ENCODE measurements around the gene DEAF1. TPM values are rescaled to one million over a fixed set of nuclear protein-coding genes. Genes with fewer than 3 reads are reported as not detected.
"Not testable (repeated sequence)": the region's sequence is repeated elsewhere in the genome, so short reads cannot be mapped to it uniquely, and the experiment has no call there.

Gene DEAF1
- polyA plus RNA-seq, 3 donors, result 30.6 to 52.9 (median 43.5) TPM

DNA sequence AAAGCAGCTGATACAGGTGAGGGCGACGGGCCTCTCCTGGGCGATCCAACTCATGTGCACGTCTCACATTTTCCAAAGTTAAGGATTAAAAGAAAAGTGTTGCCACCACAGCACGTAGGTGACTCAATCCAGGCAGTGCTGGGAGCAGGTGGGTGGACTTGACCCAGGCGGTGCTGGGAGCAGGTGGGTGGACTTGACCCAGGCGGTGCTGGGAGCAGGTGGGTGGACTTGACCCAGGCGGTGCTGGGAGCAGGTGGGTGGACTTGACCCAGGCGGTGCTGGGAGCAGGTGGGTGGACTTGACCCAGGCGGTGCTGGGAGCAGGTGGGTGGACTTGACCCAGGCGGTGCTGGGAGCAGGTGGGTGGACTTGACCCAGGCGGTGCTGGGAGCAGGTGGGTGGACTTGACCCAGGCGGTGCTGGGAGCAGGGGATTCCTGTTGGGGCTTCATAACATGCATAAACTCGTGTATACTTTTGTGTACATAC, 47.3 kb downstream of the DEAF1 start:
- DNase-seq (ENCODE audit: low read depth in 3 of 3, low spot score in 2 of 3), result not testable (repeated sequence)

DNA sequence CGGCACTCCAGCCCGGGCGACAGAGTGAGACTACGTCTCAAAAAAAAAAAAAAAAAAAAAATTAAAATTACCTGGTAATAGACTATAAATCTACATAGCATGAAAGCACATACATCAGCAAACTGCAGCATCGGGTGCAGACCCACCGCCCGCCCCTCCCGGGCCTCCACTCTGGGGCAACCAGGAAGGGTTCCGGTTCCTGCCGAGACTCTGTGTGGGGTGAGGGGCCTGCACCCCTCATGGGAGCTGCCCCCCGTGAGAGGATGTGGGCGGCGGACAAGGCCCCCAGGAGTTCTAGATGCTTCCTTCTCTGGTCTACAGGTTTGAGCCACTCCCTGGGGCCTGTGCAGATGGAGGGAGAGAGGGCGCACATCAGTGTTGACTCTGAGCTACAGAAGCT, 48.8 kb downstream of the DEAF1 start:
- DNase-seq (ENCODE audit: low read depth in 3 of 3, low spot score in 2 of 3), result no peak

DNA sequence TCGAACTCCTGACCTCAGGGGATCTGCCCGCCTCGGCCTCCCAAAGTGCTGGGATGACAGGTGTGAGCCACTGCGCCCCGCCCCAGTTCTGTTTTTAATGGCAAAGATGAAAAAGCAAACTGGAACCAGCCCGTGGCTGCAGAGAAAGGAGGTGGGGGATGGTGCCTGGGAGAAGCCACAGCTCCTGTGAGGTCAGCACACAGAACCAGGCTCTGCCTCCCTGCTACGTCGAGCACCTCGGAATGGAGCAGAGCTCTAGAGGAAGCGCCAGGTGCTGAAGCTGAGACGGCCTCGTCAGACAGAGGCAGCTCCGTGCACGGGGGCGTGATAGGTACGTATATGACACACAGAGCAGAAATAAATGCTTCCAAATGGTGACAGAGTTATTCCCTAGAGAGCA, 49.5 kb downstream of the DEAF1 start:
- no peak for DNase-seq (ENCODE audit: low read depth in 3 of 3, low spot score in 2 of 3)

DNA sequence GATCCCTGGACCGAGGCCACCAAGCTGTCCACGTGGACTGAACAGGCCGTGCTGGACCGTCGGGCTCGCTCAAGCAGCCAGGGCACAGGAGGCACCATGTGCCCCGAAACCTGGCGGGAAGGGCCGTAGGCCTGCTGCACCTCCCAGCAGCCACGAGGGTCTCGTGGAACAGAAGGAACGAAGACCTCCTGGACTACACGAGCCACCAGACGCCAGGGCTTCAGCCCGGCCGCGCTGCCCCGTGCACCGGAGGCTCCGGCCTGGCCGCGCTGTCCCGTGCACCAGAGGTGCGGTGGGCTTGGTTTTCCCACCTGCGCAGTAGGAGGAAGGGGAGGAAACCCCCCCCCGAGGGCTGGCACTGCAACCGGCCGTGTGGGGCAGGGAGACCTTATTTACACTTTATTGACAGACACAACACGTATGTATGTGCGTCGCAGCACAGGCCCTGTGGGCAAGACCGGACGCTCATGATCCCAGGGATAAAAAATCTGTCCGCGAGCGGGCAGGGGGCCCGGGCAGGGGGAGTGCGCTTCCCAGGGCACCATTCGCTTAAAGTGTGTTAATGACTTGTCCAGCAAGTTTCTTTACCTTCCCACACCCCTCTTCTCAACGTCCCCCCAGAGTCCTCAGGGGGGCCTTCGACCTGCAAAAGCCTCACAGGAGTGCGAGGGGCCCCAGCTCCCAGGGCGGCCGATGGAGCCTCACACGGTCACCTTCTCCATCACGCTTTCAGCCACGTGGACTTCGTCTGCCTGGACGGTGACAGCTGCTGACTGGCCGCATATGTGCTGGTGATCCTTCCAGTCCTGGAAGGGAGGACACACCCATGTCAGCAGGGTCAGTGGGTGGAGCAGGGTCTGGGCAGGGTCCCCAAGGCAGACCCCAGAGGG, 50.9 kb downstream of the DEAF1 start:
- DNase-seq (ENCODE audit: low read depth in 3 of 3, low spot score in 2 of 3), result no peak

DNA sequence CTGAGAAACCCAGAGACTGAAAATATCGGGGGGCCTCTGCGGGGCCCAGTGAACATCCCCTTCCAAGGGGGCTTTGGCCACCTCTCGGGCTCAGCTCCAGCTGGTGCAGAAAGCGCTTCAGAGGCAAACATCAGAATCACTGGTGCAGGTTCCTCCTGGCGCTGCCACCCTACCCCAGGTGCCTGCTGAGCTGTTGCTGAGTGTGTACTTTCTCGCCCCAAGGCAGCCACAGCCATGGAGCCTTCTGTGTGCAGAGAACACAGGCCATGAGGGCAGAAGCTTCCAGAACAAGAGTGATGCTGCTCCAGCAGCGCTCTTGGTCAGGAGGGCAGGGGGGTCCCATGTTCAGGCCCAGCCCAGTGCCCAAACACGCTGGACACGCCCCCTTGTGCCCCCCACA, 51.7 kb downstream of the DEAF1 start:
- no peak for DNase-seq (ENCODE audit: low read depth in 3 of 3, low spot score in 2 of 3)

DNA sequence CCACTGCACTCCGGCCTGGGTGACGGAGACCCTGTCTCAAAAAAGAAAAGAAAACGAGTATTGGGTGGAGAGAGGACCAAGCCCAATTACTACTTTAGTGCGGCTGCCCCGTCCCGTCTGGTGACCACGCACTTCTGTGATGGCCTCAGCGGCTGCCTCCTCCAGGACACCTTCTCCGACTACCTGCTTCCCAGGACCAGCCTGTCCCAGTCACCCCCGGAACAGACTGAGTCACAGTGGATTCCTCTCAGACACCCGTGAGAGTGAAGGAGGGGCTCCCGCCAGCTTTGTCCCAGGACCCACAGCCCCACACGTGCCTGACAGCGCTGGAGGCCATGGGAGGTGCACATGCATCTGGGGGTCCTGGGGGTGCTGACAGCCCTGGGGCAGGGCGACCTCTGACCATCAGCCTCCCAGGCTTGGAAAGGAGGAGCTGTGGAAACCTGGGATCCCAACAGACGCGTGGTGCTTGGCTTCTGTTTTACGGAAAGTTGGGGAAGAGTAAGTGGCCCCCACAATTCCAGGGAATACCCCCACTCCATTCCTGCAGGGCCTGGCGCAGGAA, 53.1 kb downstream of the DEAF1 start:
- DNase-seq (ENCODE audit: low read depth in 3 of 3, low spot score in 2 of 3), result no peak

DNA sequence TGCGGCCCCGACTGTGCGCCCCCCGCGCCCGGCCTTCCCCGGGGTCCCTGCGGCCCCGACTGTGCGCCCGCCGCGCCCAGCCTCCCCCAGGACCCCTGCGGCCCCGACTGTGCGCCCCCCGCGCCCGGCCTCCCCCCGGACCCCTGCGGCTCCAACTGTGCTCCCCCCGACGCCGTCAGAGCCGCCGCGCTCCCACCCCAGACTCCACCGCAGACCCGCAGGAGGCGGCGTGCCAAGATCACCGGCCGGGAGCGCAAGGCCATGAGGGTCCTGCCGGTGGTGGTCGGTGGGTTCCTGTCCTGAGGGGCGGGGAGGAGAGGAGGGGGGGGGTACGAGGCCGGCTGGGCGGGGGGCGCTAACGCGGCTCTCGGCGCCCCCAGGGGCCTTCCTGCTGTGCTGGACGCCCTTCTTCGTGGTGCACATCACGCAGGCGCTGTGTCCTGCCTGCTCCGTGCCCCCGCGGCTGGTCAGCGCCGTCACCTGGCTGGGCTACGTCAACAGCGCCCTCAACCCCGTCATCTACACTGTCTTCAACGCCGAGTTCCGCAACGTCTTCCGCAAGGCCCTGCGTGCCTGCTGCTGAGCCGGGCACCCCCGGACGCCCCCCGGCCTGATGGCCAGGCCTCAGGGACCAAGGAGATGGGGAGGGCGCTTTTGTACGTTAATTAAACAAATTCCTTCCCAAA, 54.9 kb downstream of the DEAF1 start:
- no peak for DNase-seq (ENCODE audit: low read depth in 3 of 3, low spot score in 2 of 3)

DNA sequence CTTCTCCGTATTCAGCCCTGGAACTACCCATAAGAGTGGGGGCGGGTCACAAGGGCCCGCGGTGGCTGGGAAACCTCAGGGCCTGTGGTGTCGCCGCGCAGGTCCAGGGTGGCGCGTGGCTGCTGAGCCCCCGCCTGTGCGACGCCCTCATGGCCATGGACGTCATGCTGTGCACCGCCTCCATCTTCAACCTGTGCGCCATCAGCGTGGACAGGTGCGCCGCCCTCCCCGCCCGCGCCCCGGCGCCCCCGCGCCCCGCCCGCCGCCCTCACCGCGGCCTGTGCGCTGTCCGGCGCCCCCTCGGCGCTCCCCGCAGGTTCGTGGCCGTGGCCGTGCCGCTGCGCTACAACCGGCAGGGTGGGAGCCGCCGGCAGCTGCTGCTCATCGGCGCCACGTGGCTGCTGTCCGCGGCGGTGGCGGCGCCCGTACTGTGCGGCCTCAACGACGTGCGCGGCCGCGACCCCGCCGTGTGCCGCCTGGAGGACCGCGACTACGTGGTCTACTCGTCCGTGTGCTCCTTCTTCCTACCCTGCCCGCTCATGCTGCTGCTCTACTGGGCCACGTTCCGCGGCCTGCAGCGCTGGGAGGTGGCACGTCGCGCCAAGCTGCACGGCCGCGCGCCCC, 55.6 kb downstream of the DEAF1 start:
- DNase-seq (ENCODE audit: low read depth in 3 of 3, low spot score in 2 of 3), result no peak

DNA sequence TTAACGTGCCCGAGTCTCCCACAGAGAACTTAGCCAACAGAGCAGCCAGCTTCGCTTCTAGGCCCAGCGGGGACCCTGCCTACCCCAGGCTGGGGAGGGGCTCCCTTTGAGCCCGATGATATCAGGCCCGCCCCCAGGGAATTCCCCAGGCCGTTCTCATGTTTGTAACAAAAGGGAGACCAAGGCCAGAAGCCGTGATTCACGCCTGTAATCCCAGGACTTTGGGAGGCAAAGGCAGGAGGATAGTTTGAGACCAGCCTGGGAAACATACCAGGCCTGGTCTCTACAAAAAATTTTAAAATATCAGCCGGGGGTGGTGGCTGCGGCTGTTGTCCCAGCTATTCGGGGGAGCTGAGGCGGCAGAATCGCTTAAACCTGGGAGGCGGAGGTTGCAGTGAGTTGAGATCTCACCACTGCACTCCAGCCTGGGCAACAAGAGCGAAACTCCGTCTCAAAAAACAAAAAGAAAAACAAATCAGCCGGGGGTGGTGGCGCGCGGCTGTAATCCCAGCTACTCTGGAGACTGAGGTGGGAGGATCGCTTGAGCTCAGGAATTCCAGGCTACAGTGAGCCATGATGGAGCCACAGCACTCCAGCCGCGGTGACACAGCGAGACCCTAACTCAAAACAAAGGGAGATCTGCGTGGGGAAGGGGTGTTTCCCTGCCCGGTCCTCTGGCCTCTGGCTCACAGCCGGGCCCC, 56.2 kb downstream of the DEAF1 start:
- no peak for DNase-seq (ENCODE audit: low read depth in 3 of 3, low spot score in 2 of 3)

DNA sequence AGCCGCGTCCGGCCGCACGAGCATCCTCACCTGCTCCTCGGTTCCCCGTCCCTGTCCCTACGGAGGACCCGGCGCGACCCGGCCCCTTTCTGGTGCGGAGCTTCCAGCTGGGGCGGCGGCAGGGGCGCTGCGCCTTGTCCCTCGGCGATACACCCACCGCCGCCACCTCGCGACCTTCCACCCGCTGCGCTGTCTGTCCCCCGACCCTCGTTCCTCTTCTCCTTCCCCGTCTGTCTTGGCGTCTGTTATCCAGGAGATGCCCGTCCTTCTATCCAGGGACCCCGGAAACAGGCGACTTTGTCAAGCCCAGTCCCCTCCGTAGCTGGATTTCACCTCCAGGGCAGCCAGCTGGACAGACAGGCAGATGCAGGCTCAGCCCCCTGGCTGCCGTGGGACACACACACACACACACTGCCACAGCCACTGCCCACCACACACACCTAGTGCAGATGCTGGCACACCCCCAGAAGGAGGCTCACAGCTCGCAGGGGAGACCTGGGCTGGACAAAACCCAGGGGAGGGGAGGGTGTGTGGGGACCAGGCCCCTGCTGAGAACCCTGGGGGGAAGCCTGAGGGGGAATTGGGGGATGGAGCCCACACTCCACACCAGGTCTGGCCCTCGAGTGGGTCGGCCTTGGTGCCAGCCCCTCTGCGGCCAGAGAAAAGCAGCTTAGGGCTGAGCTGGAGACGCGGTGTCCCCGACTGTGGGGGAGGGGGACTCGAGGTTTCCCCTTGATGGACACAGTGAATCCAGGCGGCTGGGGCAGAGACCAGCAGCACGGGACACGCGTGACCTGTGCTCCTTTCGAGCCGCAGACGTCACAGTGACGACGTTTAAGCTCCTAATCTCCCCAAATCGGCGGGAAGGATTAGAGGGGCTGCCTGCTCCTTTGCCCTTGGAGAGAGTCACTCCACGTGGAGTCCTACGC, 57.2 kb downstream of the DEAF1 start:
- DNase-seq (ENCODE audit: low read depth in 3 of 3, low spot score in 2 of 3), result no peak

DNA sequence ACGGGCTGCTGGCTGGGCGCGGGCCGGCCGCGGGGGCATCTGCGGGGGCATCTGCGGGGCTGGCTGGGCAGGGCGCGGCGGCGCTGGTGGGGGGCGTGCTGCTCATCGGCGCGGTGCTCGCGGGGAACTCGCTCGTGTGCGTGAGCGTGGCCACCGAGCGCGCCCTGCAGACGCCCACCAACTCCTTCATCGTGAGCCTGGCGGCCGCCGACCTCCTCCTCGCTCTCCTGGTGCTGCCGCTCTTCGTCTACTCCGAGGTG, 57.8 kb downstream of the DEAF1 start:
- no peak for DNase-seq (ENCODE audit: low read depth in 3 of 3, low spot score in 2 of 3)

DNA sequence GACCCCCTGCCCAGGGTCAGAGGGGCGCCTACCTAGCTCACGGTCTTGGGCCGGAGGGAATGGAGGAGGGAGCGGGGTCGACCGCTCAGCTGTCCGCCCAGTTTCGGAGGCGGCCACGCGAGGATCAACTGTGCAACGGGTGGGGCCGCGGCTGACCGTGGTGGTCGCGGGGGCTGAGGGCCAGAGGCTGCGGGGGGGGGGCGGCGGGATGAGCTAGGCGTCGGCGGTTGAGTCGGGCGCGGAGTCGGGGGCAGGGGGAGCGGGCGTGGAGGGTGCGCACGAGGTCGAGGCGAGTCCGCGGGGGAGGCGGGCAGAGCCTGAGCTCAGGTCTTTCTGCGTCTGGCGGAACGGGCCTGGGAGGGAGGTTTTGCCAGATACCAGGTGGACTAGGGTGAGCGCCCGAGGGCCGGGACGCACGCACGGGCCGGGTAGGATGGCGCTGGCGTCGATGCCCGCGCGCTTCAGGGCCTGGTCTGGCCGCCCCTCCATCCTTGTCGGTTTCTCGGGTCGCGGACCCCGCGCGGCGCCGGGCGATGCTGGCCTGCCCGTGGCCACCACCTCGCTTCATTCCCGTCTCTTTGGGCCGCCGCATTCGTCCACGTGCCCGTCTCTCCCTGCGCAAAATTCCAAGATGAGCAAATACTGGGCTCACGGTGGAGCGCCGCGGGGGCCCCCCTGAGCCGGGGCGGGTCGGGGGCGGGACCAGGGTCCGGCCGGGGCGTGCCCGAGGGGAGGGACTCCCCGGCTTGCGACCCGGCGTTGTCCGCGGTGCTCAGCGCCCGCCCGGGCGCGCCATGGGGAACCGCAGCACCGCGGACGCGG, 58.3 kb downstream of the DEAF1 start, which contains the start of gene DRD4:
TSS of gene DRD4 (plus strand) at position 759 of the 822 bp plus-strand sequence. CDS start at position 795, 36 bp downstream.
- no peak for DNase-seq (ENCODE audit: low read depth in 3 of 3, low spot score in 2 of 3)

DNA sequence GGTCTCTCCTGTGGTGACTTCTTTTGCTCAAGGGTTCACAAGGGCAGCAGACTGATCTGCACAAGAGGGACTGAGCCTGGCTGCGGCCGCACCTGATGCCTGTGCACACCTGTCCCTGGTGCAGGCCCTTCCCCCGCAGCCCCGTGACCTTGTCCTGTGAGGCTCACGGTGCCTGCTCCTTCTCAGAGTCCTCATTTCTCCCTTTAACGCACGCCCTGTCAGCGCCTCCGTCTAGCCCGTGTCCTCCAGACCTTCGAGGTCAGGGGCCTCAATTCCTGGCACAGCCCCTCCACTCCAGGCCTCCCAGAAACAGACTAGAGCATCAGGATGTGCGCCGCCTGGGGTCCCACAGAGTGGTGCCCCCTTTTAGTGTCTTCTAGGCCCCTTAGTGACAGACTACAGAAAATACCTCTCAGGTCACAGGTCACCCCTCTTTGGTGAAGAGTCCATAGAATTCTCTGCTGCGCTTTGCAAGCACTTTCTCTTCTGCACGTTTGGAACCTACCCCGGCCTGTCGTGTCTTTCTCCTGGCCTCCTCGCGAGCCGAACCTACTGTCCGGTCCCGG, 59.0 kb downstream of the DEAF1 start:
- no peak for DNase-seq (ENCODE audit: low read depth in 3 of 3, low spot score in 2 of 3)

DNA sequence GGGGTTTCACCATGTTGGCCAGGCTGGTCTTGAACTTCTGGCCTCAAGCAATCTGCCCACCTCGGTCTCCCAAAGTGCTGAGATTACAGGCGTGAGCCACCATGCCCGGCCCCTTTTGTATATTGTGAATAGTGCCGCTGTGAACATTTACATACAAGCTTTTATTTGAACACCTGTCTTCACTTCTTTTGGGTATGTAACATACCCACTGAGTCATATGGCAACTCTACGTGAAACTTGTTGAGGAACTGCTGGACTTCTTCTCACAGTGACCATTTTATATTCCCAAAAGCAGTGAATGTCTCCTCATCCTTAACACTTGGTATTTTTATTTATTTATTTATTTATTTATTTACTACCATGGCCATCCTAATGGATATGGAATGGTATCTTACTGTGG, 64.2 kb downstream of the DEAF1 start:
- no peak for DNase-seq (ENCODE audit: low read depth in 3 of 3, low spot score in 2 of 3)

DNA sequence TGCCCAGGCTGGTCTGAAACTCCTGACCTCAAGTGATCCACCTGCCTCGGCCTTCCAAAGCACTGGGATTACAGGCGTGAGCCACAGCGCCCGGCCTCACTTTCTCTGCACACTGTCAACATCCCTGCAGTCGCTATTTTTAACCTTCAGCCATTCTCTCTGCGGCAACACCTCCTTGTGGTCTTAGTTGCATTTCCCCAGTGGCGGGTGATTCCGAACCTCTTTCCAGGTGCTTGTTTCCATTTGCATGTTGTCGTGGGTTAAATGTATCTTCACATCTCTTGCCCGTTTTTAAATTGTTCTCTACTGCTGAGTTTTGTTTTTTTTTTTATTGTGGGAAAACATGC, 65.8 kb downstream of the DEAF1 start:
- no peak for DNase-seq (ENCODE audit: low read depth in 3 of 3, low spot score in 2 of 3)

DNA sequence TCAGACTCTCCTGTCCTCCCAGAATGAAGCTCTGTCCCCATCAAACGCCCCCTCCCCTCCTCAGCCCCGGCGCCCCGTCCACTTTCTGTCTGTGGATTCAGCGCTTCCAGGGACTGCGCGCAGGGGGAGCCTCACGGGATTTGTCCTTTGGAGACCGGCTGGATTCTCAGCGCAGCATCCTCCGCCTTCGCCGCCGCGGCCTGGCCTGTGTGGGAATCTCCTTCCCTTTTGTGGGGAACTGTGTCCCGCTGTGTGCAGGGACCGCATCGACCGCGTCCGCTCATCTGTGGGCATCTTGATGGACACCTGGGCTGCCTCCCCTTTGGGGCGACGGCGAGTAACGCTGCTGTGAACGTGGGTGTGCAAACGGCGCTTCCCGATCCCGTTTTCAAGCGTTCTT, 67.0 kb downstream of the DEAF1 start:
- no peak for DNase-seq (ENCODE audit: low read depth in 3 of 3, low spot score in 2 of 3)

DNA sequence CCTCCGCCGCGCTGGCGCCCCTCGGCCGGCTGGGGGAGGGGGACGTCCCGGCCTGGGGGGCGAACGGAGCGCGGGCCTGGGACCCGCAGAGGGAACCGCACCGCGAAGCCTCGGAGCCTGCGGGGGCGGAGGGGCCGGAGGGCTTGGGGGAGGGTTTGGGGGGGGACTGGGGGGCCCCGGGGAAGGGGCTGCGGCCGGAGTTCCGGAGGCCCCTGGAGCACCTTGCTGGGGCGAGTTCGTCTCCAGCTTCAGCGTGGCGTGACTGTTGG, 67.8 kb downstream of the DEAF1 start:
- DNase-seq (ENCODE audit: low read depth in 3 of 3, low spot score in 2 of 3), result no peak

DNA sequence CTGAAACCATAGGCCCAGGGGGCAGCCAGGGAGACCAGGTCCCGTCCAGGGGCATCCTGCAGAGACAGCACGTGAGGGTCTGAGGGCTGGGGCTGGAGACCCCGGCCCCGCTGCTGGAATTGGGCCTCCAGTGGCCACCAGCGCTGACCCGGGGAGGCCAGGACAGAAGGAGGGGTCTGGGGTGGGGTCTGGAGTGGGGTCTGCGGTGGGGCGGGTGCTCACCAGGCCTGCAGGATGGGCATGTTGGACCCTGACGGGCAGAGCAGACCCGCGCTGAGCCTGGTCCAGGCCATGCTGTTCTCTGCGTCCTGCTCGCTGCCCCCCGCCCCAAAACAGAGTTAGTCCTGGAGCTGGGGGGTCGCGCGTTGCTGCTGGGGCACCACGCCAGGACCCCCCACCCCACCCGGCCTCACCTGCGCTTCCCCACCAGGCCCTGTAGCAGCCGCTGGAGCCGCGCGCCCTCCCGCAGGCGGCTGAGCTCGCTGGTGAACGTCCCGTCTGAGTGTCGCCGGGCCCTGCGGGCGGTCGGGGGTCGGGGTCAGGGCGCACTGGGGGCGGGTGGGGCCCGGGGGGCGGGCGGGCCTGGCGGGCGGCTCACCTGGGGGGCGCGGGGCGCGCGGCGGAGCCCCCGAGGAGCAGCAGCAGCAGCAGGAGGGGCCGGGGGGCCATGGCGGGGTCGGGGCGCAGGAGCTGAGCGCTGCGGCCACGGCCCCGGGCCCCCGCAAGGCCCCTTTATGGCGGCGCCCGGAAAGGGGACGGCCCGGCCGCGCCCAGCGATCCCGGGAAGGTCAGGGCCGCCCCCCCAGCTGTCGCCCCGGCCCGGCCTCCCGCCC, 68.3 kb downstream of the DEAF1 start, which contains the start of gene SCT:
TSS of gene SCT (minus strand) at position 707 of the 833 bp plus-strand sequence. CDS start at position 669, 38 bp downstream.
- DNase-seq (ENCODE audit: low read depth in 3 of 3, low spot score in 2 of 3), result no peak

Measured in right renal cortex interstitium (tissue), 3 donors.